ENCODE results near the gene ARHGAP12.
"Not testable (repeated sequence)": the region's sequence is repeated elsewhere in the genome, so short reads cannot be mapped to it uniquely, and the experiment has no call there.

The ARHGAP12 gene

GRCh38 chr10:31928549-31929260 lies at the start of gene ARHGAP12:
Gene ARHGAP12 (minus strand): TSS chr10:31928831. CDS start chr10:31908855, 19,976 bp downstream.
- peak; percentile 85 for DNase-seq (ENCODE audit: low spot score)

- no peak for DNase-seq (ENCODE audit: low spot score)
Measured at GRCh38 chr10:31978156-31978483, 49.5 kb upstream of the ARHGAP12 start.

- DNase-seq (ENCODE audit: low spot score) = no peak
Measured at GRCh38 chr10:31977440-31978155, 49.0 kb upstream of the ARHGAP12 start.

- DNase-seq (ENCODE audit: low spot score) = no peak
Measured at GRCh38 chr10:31975157-31975765, 46.6 kb upstream of the ARHGAP12 start.

- DNase-seq (ENCODE audit: low spot score) = no peak
Measured at GRCh38 chr10:31974434-31975124, 45.9 kb upstream of the ARHGAP12 start.

GRCh38 chr10:31972519-31973041 lies 43.9 kb upstream of the ARHGAP12 start:
- peak; percentile 21 for DNase-seq (ENCODE audit: low spot score)

GRCh38 chr10:31969847-31970246 lies 41.2 kb upstream of the ARHGAP12 start:
- not testable (repeated sequence) for DNase-seq (ENCODE audit: low spot score)

- no peak for DNase-seq (ENCODE audit: low spot score)
Measured at GRCh38 chr10:31963589-31963980, 35.0 kb upstream of the ARHGAP12 start.

GRCh38 chr10:31962826-31963588 lies 34.4 kb upstream of the ARHGAP12 start:
- DNase-seq (ENCODE audit: low spot score) = no peak

- no peak for DNase-seq (ENCODE audit: low spot score)
Measured at GRCh38 chr10:31961277-31962074, 32.8 kb upstream of the ARHGAP12 start.

GRCh38 chr10:31959461-31960173 lies 31.0 kb upstream of the ARHGAP12 start:
- DNase-seq (ENCODE audit: low spot score) = no peak

GRCh38 chr10:31958856-31959255 lies 30.2 kb upstream of the ARHGAP12 start:
- DNase-seq (ENCODE audit: low spot score) = no peak

- no peak for DNase-seq (ENCODE audit: low spot score)
Measured at GRCh38 chr10:31956200-31956946, 27.7 kb upstream of the ARHGAP12 start.

GRCh38 chr10:31954410-31955191 lies 26.0 kb upstream of the ARHGAP12 start:
- no peak for DNase-seq (ENCODE audit: low spot score)

- no peak for DNase-seq (ENCODE audit: low spot score)
Measured at GRCh38 chr10:31953480-31953879, 24.8 kb upstream of the ARHGAP12 start.

- no peak for DNase-seq (ENCODE audit: low spot score)
Measured at GRCh38 chr10:31953080-31953479, 24.4 kb upstream of the ARHGAP12 start.

GRCh38 chr10:31952066-31952465 lies 23.4 kb upstream of the ARHGAP12 start:
- peak; percentile 31 for DNase-seq (ENCODE audit: low spot score)

- no peak for DNase-seq (ENCODE audit: low spot score)
Measured at GRCh38 chr10:31949266-31949665, 20.6 kb upstream of the ARHGAP12 start.

- DNase-seq (ENCODE audit: low spot score) = no peak
Measured at GRCh38 chr10:31948021-31948420, 19.4 kb upstream of the ARHGAP12 start.

All from hematopoietic multipotent progenitor cell treated with erythropoietin and hydrocortisone succinate and interleukin-3 and kit ligand, for 15 days (in vitro differentiated cells).